HG02588 (cell line): ENCODE measurements around the gene PPOX.
A peak's percentile ranks its signal among the peaks of the same experiment; 100 is the strongest.

Source experiments
- ATAC-seq: cut with Tn5 transposase; IDR thresholded peaks from one replicate; pipeline ENCODE4 v1.9.1; 2021; ENCODE audit warnings: mild to moderate bottlenecking, moderate library complexity; ENCODE audit not compliant: unreplicated experiment

The PPOX gene

GRCh38 chr1:161165742-161166668 lies at the start of gene PPOX:
Gene PPOX, plus strand, starts transcription at chr1:161166426. Its CDS starts 422 bp downstream, at chr1:161166848.
- peak; percentile 92 for ATAC-seq

- peak; percentile 75 for ATAC-seq
Measured at GRCh38 chr1:161117759-161118581, 48.3 kb upstream of the PPOX start, which contains the start of the genes NIT1 and PFDN2. Gene NIT1, plus strand, starts transcription at chr1:161118105. Its CDS starts 72 bp downstream, at chr1:161118177. Gene PFDN2, minus strand, starts transcription at chr1:161118037. Its CDS starts 11 bp downstream, at chr1:161118026.

- ATAC-seq = no peak
Measured at GRCh38 chr1:161119092-161119903, 46.9 kb upstream of the PPOX start.

GRCh38 chr1:161121042-161121650 lies 45.1 kb upstream of the PPOX start:
- no peak for ATAC-seq

- no peak for ATAC-seq
Measured at GRCh38 chr1:161121834-161122233, 44.4 kb upstream of the PPOX start.

- no peak for ATAC-seq
Measured at GRCh38 chr1:161122967-161123366, 43.3 kb upstream of the PPOX start.

- no peak for ATAC-seq
Measured at GRCh38 chr1:161127649-161128048, 38.6 kb upstream of the PPOX start.

GRCh38 chr1:161128591-161129420 lies 37.4 kb upstream of the PPOX start:
- ATAC-seq = no peak

- ATAC-seq = no peak
Measured at GRCh38 chr1:161130266-161130665, 36.0 kb upstream of the PPOX start.

- no peak for ATAC-seq
Measured at GRCh38 chr1:161131523-161132409, 34.5 kb upstream of the PPOX start.

- ATAC-seq = peak; percentile 89
Measured at GRCh38 chr1:161132410-161133219, 33.6 kb upstream of the PPOX start, which contains the start of gene DEDD. Gene DEDD, minus strand, starts transcription at chr1:161132667. Its CDS starts 8,205 bp downstream, at chr1:161124462.

GRCh38 chr1:161133220-161133740 lies 32.9 kb upstream of the PPOX start:
- no peak for ATAC-seq

- ATAC-seq = no peak
Measured at GRCh38 chr1:161137881-161138280, 28.3 kb upstream of the PPOX start.

- ATAC-seq = no peak
Measured at GRCh38 chr1:161138431-161138830, 27.8 kb upstream of the PPOX start.

GRCh38 chr1:161139766-161140165 lies 26.5 kb upstream of the PPOX start:
- ATAC-seq = no peak

- ATAC-seq = no peak
Measured at GRCh38 chr1:161140755-161141400, 25.3 kb upstream of the PPOX start.

- no peak for ATAC-seq
Measured at GRCh38 chr1:161145832-161146231, 20.4 kb upstream of the PPOX start.
